ENCODE results near the gene CRHR1.

GRCh38 chr17:45844695-45845375 lies 60.7 kb downstream of the CRHR1 start, which contains the start of gene SPPL2C:
- TF ChIP-seq CTCF (IDR thresholded peaks at IDR 0.05), result no peak
- no peak for TF ChIP-seq POLR2A (IDR thresholded peaks at IDR 0.05)

Measured in uterus (tissue), 2 donors.